HG03060 (cell line): ENCODE data around the gene PCTP.

Source experiments
- ATAC-seq: cut with Tn5 transposase; IDR thresholded peaks from one replicate; pipeline ENCODE4 v1.9.1; 2021; ENCODE audit warnings: low read depth, moderate number of reproducible peaks; ENCODE audit not compliant: unreplicated experiment

Gene PCTP

DNA sequence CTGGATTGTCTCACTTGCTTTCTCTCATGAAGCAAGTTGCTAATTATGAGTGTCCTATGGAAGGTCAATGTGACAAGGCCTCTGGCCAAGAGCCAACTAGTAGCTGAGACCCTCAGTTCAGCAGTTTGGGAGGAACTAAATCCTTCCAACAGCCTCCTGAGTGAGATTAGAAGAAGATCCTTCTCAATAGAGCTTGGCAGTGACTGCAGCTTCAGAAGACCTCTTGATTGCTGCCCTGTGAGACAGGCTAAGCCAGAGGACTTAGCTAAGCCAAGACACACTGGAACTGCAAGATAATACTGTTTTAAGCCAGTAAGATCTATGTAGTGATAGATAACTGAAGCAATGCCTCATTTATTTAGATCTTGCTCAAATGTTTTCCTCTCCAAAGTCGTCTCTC is 34.3 kb downstream of the PCTP start:
- ATAC-seq: no peak

DNA sequence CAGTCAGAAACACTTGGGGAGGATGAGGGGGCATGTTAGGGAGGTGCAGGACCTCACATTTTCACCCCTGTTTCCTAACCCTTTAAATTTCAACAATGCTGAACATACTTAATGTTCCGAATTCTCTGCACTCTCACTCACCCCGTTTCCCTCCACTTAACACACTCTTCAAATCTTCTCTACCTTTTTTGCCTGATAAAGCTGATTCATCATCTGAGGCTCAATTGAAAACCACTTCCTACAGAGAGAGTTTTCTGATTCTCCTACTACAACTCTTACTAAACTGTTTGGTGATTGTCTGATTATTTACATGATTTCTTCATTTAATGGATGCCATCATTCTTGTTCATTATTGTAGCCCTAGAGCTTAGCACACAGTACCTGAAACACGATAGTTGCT is 42.4 kb downstream of the PCTP start:
- ATAC-seq: no peak

DNA sequence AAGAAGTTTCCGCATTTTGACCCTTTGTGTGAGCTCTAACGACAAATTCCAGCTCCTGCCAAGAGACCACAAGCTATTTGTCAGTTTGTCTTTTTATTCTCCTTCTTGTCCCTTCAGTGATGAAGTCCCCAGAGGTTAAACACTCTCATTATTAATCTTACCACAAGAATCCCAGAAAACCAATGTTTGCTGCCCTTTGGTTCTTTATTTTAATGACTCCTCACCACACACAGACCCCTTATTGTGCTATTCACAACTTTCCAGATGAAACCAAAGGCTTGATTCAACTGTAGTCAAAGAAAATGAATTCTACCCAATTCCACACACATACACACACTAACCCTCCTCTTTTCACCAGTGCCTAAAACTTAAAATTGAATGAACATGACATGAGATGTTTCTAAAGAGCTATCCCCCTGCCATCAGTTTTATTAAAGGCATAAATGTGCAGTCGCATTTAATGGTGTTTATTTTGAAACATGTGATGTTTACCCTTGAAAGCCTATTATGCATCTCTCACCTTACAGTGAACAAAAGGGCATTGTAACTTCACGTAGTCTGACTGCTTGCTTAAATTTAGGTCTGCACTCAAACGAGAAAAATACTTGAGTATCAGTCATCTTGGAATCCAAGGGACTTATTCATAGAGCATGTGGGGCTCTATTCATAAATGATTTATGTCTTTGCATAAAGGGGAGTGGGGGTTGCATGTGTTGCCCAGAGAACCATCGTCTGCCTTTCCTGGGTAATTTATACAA is 44.1 kb downstream of the PCTP start:
- ATAC-seq: no peak

DNA sequence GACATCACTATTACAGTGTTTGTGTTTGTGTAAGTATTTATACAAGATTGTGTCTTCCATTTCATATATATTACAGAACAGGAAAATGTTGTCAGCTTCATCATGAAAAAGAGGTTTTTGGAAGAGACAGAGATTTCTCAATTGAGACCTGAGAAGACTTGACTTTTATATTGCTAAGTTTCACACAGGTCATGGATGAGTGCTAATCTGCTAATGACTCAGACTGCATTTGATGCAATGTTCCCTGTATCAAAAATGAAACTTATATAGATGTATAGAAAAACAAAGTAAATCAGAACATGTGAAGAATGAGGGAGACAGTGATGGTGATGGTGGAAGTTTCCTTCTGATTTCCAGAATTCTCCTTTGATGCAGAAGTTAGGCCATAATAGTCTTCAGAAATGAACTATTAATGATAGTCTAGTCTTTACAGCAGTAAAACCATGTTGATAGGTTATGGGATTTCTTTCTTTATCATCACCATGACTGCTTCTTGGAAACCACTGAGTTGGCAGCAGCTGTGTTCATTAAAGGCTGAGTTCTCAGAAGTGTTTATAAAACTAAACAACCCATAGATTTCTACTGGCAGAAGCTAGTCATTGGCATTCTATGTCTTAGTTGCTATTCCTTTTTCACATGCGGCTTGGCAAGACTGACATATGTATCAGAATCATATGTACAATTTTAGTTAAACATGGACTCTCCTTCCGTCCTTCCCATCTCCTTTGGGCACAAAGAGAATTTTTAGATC is 56.1 kb downstream of the PCTP start:
- ATAC-seq: no peak

- no peak for ATAC-seq
These were observed 60.7 kb downstream of the PCTP start for GRCh38 chr17:55811536-55811935.

GRCh38 chr17:55812323-55812722 is 61.5 kb downstream of the PCTP start:
- no peak for ATAC-seq

DNA sequence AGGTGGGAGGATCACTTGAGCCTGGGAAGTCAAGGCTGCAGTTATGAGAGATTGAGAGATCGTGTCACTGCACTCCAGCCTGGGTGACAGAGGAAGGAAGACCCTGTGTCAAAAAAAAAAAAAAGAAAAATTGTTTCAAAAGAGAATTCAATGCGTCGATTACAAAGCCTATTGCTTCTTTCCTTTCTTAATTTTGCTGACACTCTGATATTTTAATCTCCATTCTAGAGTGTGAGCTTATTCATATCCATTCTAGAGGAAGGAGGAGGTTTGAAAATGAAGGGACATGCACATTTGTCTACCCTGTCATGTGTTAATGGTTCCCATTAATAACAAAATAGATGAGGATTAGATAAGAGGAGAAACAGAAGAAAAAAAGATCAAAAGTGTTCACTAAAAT is 63.1 kb downstream of the PCTP start:
- no peak for ATAC-seq

DNA sequence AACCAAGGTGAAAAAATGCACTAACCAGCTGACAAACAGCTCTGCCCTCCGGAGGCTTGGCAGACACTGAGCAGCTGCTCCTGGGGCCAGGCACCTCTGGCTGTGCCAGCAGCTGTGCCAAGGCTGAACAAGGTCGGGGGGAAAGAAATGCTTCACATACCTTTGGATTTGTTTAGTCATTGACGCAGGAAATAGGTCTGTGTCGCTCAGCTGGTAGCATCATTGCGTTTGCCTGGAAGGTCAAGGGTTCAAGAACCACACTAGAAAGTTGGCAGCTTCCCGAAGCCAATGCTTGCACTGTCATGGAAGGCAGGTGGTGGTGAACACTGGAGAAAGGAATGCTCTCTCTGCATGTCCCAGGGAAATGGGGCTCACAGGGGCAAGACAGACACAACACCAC is 63.5 kb downstream of the PCTP start:
- no peak for ATAC-seq

DNA sequence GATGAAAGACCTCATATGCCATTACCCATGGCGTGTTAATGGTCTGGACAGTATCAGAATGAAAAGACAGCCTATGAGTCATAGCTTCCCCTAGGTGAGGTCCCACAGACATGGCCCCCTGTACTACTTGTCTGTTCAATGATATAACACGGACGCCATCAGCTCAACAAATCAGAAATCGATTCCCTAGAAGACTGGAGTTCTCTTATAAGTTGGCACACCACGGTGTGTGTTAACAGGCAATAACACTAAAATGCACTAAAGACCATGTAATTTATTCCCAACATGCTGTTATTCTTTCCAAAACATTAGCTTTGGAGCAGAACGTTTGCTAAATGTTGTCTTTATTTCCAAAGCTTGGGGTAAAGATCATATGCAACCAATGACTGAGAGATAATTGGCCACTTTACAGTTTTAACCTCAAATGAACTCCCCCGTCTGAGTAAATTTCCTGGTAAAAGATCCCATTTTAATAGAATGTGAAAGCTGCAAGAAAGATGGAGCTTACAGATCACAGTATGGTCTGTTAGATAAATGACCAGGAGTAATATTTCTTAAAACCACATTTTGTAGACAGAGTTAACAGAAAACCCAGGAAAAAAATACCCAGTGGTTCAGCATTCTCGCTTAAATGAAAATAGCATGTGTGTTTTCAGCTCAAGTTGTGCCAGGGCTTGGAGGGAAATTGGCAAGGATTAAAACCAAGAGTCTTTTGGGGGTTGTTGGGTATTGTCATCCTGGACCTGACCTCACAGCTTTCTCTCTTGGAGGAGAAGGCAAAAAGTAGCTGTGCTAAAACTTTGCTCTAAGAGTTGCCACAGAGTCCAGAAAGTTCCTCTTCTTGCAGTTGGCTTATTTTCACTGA is 65.9 kb downstream of the PCTP start:
- ATAC-seq: no peak

GRCh38 chr17:55817397-55817709 is 66.5 kb downstream of the PCTP start:
- ATAC-seq: no peak

- no peak for ATAC-seq
These were observed 67.2 kb downstream of the PCTP start for GRCh38 chr17:55818026-55818425.

- no peak for ATAC-seq
These were observed 67.9 kb downstream of the PCTP start for GRCh38 chr17:55818451-55819375.

GRCh38 chr17:55820675-55821074 is 69.8 kb downstream of the PCTP start:
- no peak for ATAC-seq

GRCh38 chr17:55822028-55822427 is 71.2 kb downstream of the PCTP start:
- ATAC-seq: no peak

DNA sequence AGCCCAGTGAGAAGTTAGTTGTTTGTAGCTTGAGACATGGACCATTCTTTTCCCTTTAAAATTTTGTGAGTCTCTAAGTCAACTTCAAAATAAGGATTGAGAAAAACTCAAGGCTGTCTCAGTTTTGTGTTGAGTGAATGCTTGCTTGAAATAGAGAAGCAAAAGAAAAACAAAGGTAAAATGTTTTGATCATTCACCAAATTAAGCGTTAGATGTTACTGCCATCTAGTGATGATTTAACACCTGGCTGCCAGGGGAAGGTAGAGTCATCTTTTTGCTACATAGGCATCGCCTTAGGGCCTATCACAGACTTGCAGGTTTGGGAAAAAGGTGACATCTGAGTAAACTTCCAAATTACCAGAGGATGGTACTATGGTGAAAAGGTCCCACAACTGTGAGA is 74.4 kb downstream of the PCTP start:
- no peak for ATAC-seq
